ENCODE results near the gene TBC1D25. TPM values are rescaled to one million over a fixed set of nuclear protein-coding genes. Genes with fewer than 3 reads are reported as not detected.

TBC1D25 gene
- total and polyA plus RNA-seq, 2 of the 4 experiments (the other 2 are of a cell fraction): 11.3 to 15.9 TPM

DNA sequence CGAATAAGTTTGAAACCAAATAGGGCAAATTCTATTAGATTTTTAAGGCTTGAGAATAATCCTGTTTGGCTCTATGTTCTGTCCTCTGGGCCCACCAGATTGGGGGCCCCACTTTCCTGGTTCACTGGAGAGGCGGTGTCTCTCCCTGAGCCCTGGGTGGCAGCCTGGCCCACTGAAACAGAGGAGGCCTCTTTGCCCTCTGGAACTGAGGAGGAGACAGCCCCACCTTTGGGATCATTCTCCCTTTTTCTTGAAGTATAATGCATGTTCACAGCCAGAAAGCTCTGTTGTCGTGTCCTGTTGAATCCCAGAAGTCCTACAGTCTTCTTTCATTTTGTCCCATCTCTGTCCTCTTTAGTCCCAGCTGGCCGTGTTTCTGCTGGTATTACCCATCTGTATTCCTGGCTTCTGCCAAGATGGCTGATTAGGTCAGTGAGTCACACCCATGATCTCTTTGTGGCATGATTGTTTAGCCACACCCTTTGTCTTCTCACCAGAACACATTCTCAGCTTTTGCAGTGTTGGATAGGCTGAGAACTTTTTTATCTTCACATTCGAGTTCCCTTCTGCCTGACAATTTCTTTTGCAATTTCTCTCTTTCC, 8.1 kb upstream of the TBC1D25 start:
- Histone ChIP-seq H2BK120ac (ENCODE audit: low read depth, low read length) (peak overlapping the region; percentile 41), H3K18ac (ENCODE audit: low read depth, low read length) (peak overlapping the region; percentile 68; the same call in 1 of the 2 replicates), H2BK20ac (ENCODE audit: low read depth, low read length) (no peak overlapping the region; the same call in 1 of the 2 replicates), H2BK5ac (ENCODE audit: low read depth, low read length, poor library complexity, severe bottlenecking) (peak overlapping the region; percentile 24), H3K4me3 (ENCODE audit: insufficient read depth, low read depth, low read length) (no peak overlapping the region), H3K27ac (ENCODE audit: insufficient read depth, low read length) (no peak overlapping the region), H3K4me1 (ENCODE audit: control insufficient read depth, insufficient read depth, low read length) (0 out of 2 replicates have a peak, but pooled peaks cover 1% of the 10 kb centered on the region), H4K91ac (ENCODE audit: insufficient read depth, low read depth, low read length) (peak overlapping the region; percentile 10), H3K9me3 (ENCODE audit: control insufficient read depth, insufficient read depth, low read length) (no peaks in the 10 kb centered on the region; the same call in 1 of the 2 replicates), H2AK5ac (ENCODE audit: low read depth, low read length) (no peak overlapping the region), H2AFZ (replicated peaks; ENCODE audit: low read length, poor library complexity) (peak overlapping the region; percentile 16), H3K36me3 (ENCODE audit: control insufficient read depth, insufficient read depth, low read length) (peaks cover 2% of the 10 kb centered on the region; the same call in 1 of the 2 replicates), H4K5ac (ENCODE audit: low read depth, low read length) (peak overlapping the region; percentile 84; the same call in 1 of the 2 replicates), H4K8ac (ENCODE audit: low read depth in 2 of 2, low read length in 2 of 2) (peak overlapping the region in 1 of 2 experiments; percentile 83; a peak in 2 of 4 replicates), H3K79me1 (ENCODE audit: low read depth in 1 of 2, low read length in 2 of 2) (no peaks in the 10 kb centered on the region), H3K4me2 (ENCODE audit: low read depth, low read length) (no peak overlapping the region), H3K9me1 (ENCODE audit: insufficient read depth, low read length) (no peaks in the 10 kb centered on the region), H3K9ac (ENCODE audit: low read depth, low read length) (no peak overlapping the region), H2AK9ac (replicated peaks; ENCODE audit: low read depth, low read length, poor library complexity) (no peak overlapping the region), H4K20me1 (ENCODE audit: insufficient read depth, low read length) (no peaks in the 10 kb centered on the region), H2BK15ac (ENCODE audit: low read depth, low read length) (0 out of 3 replicates have a peak overlapping the region, but pooled peaks have one; percentile 15), H3K56ac (ENCODE audit: extremely low read depth, insufficient read depth, low read length) (no peak overlapping the region), H3K23ac (ENCODE audit: low read depth, low read length) (no peak overlapping the region), H3K27me3 (ENCODE audit: control insufficient read depth, insufficient read depth, low read length) (no peaks in the 10 kb centered on the region), H3K4ac (ENCODE audit: low read depth, low read length) (0 out of 2 replicates have a peak overlapping the region, but pooled peaks have one; percentile 25), H3K14ac (replicated peaks; ENCODE audit: low read depth, low read length) (no peak overlapping the region)
- BruUV-seq (replicated peaks): no TSS peak
- intact Hi-C loops (cut with micrococcal nuclease) (no loop called here), dilution Hi-C loops (cut with HindIII; ENCODE audit: low sequenced_read_pairs, unreplicated experiment) (no loop called here), in situ Hi-C loops (cut with MboI; ENCODE audit: low sequenced_read_pairs) (no loop called here)
- TF ChIP-seq MAFK (IDR thresholded peaks at IDR 0.05; ENCODE audit: low read depth, low read length): no peak
- no CpG with 5 or more reads among the region's 5 CpGs for WGBS, 2 experiments (ENCODE audit: extremely low coverage in 2 of 2, insufficient read length in 1 of 2)
- DNase-seq: peak; percentile 69
- POLR2A ChIA-PET (ENCODE audit: unreplicated experiment): no interaction called here
- ATAC-seq (ENCODE audit: low read depth): peak; percentile 79
- CTCF ChIA-PET: interaction anchor here (1.0 kb wide), 1 partner anchor 26 kb away, joined by 3 read pairs; no protein-coding TSS in a partner anchor

Measured in IMR-90 (cell line).